Hepatocyte (in vitro differentiated cells): Measurements from ENCODE around the gene ADGRB2. TPM values are rescaled to one million over a fixed set of nuclear protein-coding genes. Genes with fewer than 3 reads are reported as not detected.
A peak's percentile ranks its signal among the peaks of the same experiment; 100 is the strongest.

Experiments used
- DNase-seq: peaks from one replicate; pipeline ENCODE4 v3.0.0-alpha.2; 2016; ENCODE audit warnings: low spot score
- H2AFZ ChIP-seq: fragments of 200-600 bp; sonication (generic); 2 replicates; pipeline ENCODE4 v1.6.0; 2016; ENCODE audit warnings: antibody characterized with exemption, mild to moderate bottlenecking
- H3K27ac ChIP-seq: fragments of 200-600 bp; sonication (generic); 2 replicates; pipeline ENCODE4 v1.5.1; 2016; ENCODE audit warnings: mild to moderate bottlenecking
- H3K27me3 ChIP-seq: fragments of 200-600 bp; sonication (generic); 2 replicates; pipeline ENCODE4 v1.6.1; 2016
- H3K36me3 ChIP-seq: fragments of 200-600 bp; sonication (generic); replicated peaks from 2 replicates; pipeline ENCODE4 v1.5.1; 2016; ENCODE audit warnings: low read depth; ENCODE audit not compliant: insufficient read depth
- H3K4me1 ChIP-seq: fragments of 200-600 bp; sonication (generic); 2 replicates; pipeline ENCODE4 v1.5.1; 2016; ENCODE audit warnings: mild to moderate bottlenecking, moderate library complexity; ENCODE audit not compliant: insufficient read depth
- H3K4me2 ChIP-seq: fragments of 200-600 bp; sonication (generic); 2 replicates; pipeline ENCODE4 v1.6.0; 2016
- H3K4me3 ChIP-seq: fragments of 200-600 bp; sonication (generic); 2 replicates; pipeline ENCODE4 v1.5.1; 2016; ENCODE audit warnings: mild to moderate bottlenecking
- H3K79me2 ChIP-seq: fragments of 200-600 bp; sonication (generic); 2 replicates; pipeline ENCODE4 v1.6.0; 2017; ENCODE audit warnings: mild to moderate bottlenecking
- H3K9me2 ChIP-seq: fragments of 200-600 bp; sonication (generic); replicated peaks from 2 replicates; pipeline ENCODE4 v1.6.0; 2017; ENCODE audit warnings: mild to moderate bottlenecking; ENCODE audit not compliant: insufficient read depth
- H3K9me3 ChIP-seq: fragments of 200-600 bp; sonication (generic); 2 replicates; pipeline ENCODE4 v1.5.1; 2016; ENCODE audit warnings: low read depth, mild to moderate bottlenecking
- H4K20me1 ChIP-seq: fragments of 200-600 bp; sonication (generic); 2 replicates; pipeline ENCODE4 v1.6.0; 2016; ENCODE audit warnings: mild to moderate bottlenecking; ENCODE audit not compliant: insufficient read depth, poor library complexity, severe bottlenecking
- CTCF ChIP-seq: fragments of 200-600 bp; sonication (generic); IDR thresholded peaks from 2 replicates; pipeline ENCODE4 v1.5.1; 2016; ENCODE audit warnings: antibody characterized with exemption, mild to moderate bottlenecking; ENCODE audit not compliant: poor library complexity
- EZH2 ChIP-seq: fragments of 200-600 bp; sonication (generic); IDR thresholded peaks from 2 replicates; pipeline ENCODE4 v1.6.1; 2016; ENCODE audit warnings: antibody characterized with exemption, mild to moderate bottlenecking, borderline replicate concordance
- EZH2phosphoT487 ChIP-seq: fragments of 200-600 bp; sonication (generic); IDR thresholded peaks from one replicate; pipeline ENCODE4 v1.6.1; 2018; ENCODE audit warnings: antibody characterized with exemption, mild to moderate bottlenecking, low read depth, moderate library complexity; ENCODE audit not compliant: unreplicated experiment, severe bottlenecking
- WGBS: methylation state at CpG from one replicate; pipeline ENCODE4 v1.1.6; 2016; ENCODE audit warnings: low lambda C conversion rate; ENCODE audit errors: missing lambda C conversion rate; 5-methylcytosine and 5-hydroxymethylcytosine counted together
- polyA plus RNA-seq: library from polyadenylated mRNA; unstranded; fragments of >200 nt; fragmentation: Nextera tagmentation; extraction: Ambion mirVana; gene quantifications from 2 replicates; pipeline ENCODE4 v1.2.1, GENCODE V29; 2016
- total RNA-seq: library from RNA; depleted of rRNA; stranded (reverse); fragments of >200 nt; gene quantifications from 2 replicates; pipeline ENCODE4 v1.2.3, GENCODE V29; 2014

The ADGRB2 gene
- total and polyA plus RNA-seq, 2 experiments from 2014 or later = 7.7 to 10.5 TPM

- H3K27me3 ChIP-seq = no peaks in the 10 kb centered on the region
- H3K4me3 ChIP-seq = no peak overlapping the region
- H3K4me2 ChIP-seq = peak overlapping the region; percentile 49
- H3K79me2 ChIP-seq = no peaks in the 10 kb centered on the region
- no peak for TF ChIP-seq CTCF
- TF ChIP-seq EZH2phosphoT487 = no peak
- TF ChIP-seq EZH2 = no peak
- H3K36me3 ChIP-seq = no peaks in the 10 kb centered on the region
- peaks cover 22% of the 10 kb centered on the region for H3K4me1 ChIP-seq
- H3K27ac ChIP-seq = peak overlapping the region; percentile 76
- 56% methylated on average over 12 of the region's 12 CpGs for WGBS
- H3K9me2 ChIP-seq = no peaks in the 10 kb centered on the region
- DNase-seq = no peak
- no peak overlapping the region for H2AFZ ChIP-seq
- no peaks in the 10 kb centered on the region for H4K20me1 ChIP-seq
- no peaks in the 10 kb centered on the region for H3K9me3 ChIP-seq
These were observed 18.6 kb upstream of the ADGRB2 start for GRCh38 chr1:31782421-31783410.

- H3K9me2 ChIP-seq = no peaks in the 10 kb centered on the region
- H2AFZ ChIP-seq = no peak overlapping the region
- no peaks in the 10 kb centered on the region for H3K36me3 ChIP-seq
- peaks cover 22% of the 10 kb centered on the region for H3K4me1 ChIP-seq
- DNase-seq = peak; percentile 57
- WGBS = 67% methylated on average over 18 of the region's 18 CpGs
- TF ChIP-seq EZH2phosphoT487 = no peak
- no peak for TF ChIP-seq CTCF
- TF ChIP-seq EZH2 = no peak
- H3K9me3 ChIP-seq = no peaks in the 10 kb centered on the region
- peak overlapping the region; percentile 49 for H3K4me2 ChIP-seq
- H3K27ac ChIP-seq = peak overlapping the region; percentile 76
- H4K20me1 ChIP-seq = no peaks in the 10 kb centered on the region
- no peaks in the 10 kb centered on the region for H3K27me3 ChIP-seq
- no peak overlapping the region for H3K4me3 ChIP-seq
- no peaks in the 10 kb centered on the region for H3K79me2 ChIP-seq
These were observed 17.7 kb upstream of the ADGRB2 start for GRCh38 chr1:31781756-31782371.

GRCh38 chr1:31781138-31781755 is 17.1 kb upstream of the ADGRB2 start:
- H3K4me3 ChIP-seq = no peak overlapping the region
- no peak overlapping the region for H2AFZ ChIP-seq
- TF ChIP-seq CTCF (no peak), EZH2 (no peak), EZH2phosphoT487 (no peak)
- H3K27ac ChIP-seq = peak overlapping the region; percentile 76
- peaks cover 22% of the 10 kb centered on the region for H3K4me1 ChIP-seq
- H3K79me2 ChIP-seq = no peaks in the 10 kb centered on the region
- 64% methylated on average over 7 of the region's 7 CpGs for WGBS
- no peaks in the 10 kb centered on the region for H4K20me1 ChIP-seq
- no peak for DNase-seq
- no peaks in the 10 kb centered on the region for H3K9me3 ChIP-seq
- no peaks in the 10 kb centered on the region for H3K9me2 ChIP-seq
- H3K27me3 ChIP-seq = no peaks in the 10 kb centered on the region
- H3K4me2 ChIP-seq = peak overlapping the region; percentile 33
- no peaks in the 10 kb centered on the region for H3K36me3 ChIP-seq
